SU-DHL-6 (cell line): ENCODE data around the gene CEP164.

ENCODE experiments used
- H2AFZ ChIP-seq: fragments of 200-600 bp; sonication (generic); 2 replicates; pipeline ENCODE4 v1.6.1; 2014; ENCODE audit warnings: low read depth, mild to moderate bottlenecking, moderate library complexity, mixed read lengths, antibody characterized with exemption, low read length; ENCODE audit not compliant: severe bottlenecking
- H3F3A ChIP-seq: fragments of 200-600 bp; shearing (Covaris generic); 2 replicates; pipeline ENCODE4 v1.6.0; 2016; ENCODE audit warnings: antibody characterized with exemption, mild to moderate bottlenecking; ENCODE audit not compliant: insufficient read depth
- H3K27ac ChIP-seq: fragments of 200-600 bp; sonication (generic); 2 replicates; pipeline ENCODE4 v1.5.1; 2016; ENCODE audit warnings: low read depth, mild to moderate bottlenecking, low read length, moderate library complexity, mixed read lengths
- H3K27me3 ChIP-seq: fragments of 200-600 bp; sonication (generic), shearing (Covaris generic); 2 replicates; pipeline ENCODE4 v1.6.0; 2014; ENCODE audit warnings: mild to moderate bottlenecking, low read length
- H3K36me3 ChIP-seq: fragments of 200-600 bp; sonication (generic); 2 replicates; pipeline ENCODE4 v1.6.1; 2014; ENCODE audit warnings: mild to moderate bottlenecking, low read length, mixed read lengths
- H3K4me2 ChIP-seq: fragments of 300-600, 200-600 bp; shearing (Covaris generic), sonication (generic); 2 replicates; pipeline ENCODE4 v1.6.0; 2014; ENCODE audit warnings: low read length, low read depth, mild to moderate bottlenecking; ENCODE audit not compliant: poor library complexity, severe bottlenecking
- H3K4me3 ChIP-seq: fragments of 200-600 bp; sonication (generic); 2 replicates; pipeline ENCODE4 v1.5.1; 2014; ENCODE audit warnings: antibody characterized with exemption, low read length, mild to moderate bottlenecking, mixed read lengths; ENCODE audit not compliant: insufficient read depth, poor library complexity, severe bottlenecking
- H3K79me2 ChIP-seq: fragments of 200-600 bp; sonication (generic); 2 replicates; pipeline ENCODE4 v1.6.1; 2014; ENCODE audit warnings: mild to moderate bottlenecking, low read length, moderate library complexity; ENCODE audit not compliant: insufficient read depth
- H3K9ac ChIP-seq: fragments of 200-600 bp; sonication (generic); 2 replicates; pipeline ENCODE4 v1.7.0; 2014; ENCODE audit warnings: mild to moderate bottlenecking, low read length
- H3K9me2 ChIP-seq: fragments of 200-600 bp; sonication (generic); replicated peaks from 2 replicates; pipeline ENCODE4 v1.6.1; 2014; ENCODE audit warnings: low read length; ENCODE audit not compliant: insufficient read depth
- H3K9me3 ChIP-seq: fragments of 200-600 bp; sonication (generic); 2 replicates; pipeline ENCODE4 v1.6.1; 2014; ENCODE audit warnings: low read length, mixed read lengths; ENCODE audit not compliant: insufficient read depth
- H4K20me1 ChIP-seq: fragments of 200-600 bp; sonication (generic); 2 replicates; pipeline ENCODE4 v1.6.1; 2014; ENCODE audit warnings: low read depth, mild to moderate bottlenecking, antibody characterized with exemption, low read length, moderate library complexity, mixed read lengths
- EZH2phosphoT487 ChIP-seq: fragments of 200-600 bp; sonication (generic), shearing (Covaris generic); conservative IDR thresholded peaks from 2 replicates; pipeline ENCODE4 v1.6.1; 2018; ENCODE audit warnings: mild to moderate bottlenecking, antibody characterized with exemption, low read length, moderate library complexity, mixed read lengths
- TF ChIP-seq, protein P1 (sequence below): fragments of 200-600 bp; sonication (generic); IDR thresholded peaks from one replicate; pipeline ENCODE4 v1.5.1; 2017; ENCODE audit warnings: antibody characterized with exemption, mild to moderate bottlenecking, low read length, moderate library complexity; ENCODE audit not compliant: insufficient read depth, poor library complexity, severe bottlenecking

CEP164 gene

DNA sequence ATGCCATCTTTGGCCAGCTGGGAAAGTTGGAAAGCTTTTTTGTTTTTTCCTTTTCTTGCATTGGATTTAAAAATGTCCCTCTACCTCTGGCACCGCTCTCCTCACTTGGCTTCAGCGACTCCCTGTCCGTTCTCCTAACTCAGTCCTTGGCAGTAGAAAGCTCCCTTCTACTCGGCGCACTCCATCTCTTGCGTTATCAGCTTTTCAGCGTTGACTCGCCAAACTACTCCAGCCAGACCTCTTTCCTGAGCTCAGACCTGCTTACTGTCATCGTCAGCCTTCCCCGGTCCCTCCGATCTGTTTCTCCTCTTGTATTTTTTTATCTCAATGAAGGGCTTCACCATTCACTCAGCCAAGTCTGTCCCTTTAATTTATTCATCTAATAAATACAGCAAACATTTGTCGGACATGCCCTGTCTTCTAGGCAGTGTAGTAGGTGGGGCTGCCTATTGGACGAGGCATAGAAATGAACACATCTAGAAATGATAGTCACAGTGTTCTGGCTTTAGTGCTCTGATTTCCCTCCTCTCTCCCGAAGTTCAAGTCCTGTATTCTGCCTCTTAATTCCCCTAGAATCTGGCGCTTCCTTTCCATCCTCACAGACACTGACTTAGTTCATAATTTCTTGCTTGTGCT, 839 bp downstream of the CEP164 start:
- Histone ChIP-seq H3K36me3 (no peaks in the 10 kb centered on the region), H3K9ac (peak overlapping the region; percentile 79), H3K27ac (peak overlapping the region; percentile 67), H3K79me2 (no peaks in the 10 kb centered on the region; the same call in 1 of the 2 replicates), H3K27me3 (no peaks in the 10 kb centered on the region), H3K9me3 (no peaks in the 10 kb centered on the region), H3K4me3 (peak overlapping the region; percentile 80), H3F3A (peaks cover 8% of the 10 kb centered on the region; the same call in 1 of the 2 replicates), H2AFZ (peak overlapping the region; percentile 92), H4K20me1 (no peaks in the 10 kb centered on the region), H3K9me2 (no peaks in the 10 kb centered on the region), H3K4me2 (peak overlapping the region; percentile 76)
- TF ChIP-seq, protein P1, sequence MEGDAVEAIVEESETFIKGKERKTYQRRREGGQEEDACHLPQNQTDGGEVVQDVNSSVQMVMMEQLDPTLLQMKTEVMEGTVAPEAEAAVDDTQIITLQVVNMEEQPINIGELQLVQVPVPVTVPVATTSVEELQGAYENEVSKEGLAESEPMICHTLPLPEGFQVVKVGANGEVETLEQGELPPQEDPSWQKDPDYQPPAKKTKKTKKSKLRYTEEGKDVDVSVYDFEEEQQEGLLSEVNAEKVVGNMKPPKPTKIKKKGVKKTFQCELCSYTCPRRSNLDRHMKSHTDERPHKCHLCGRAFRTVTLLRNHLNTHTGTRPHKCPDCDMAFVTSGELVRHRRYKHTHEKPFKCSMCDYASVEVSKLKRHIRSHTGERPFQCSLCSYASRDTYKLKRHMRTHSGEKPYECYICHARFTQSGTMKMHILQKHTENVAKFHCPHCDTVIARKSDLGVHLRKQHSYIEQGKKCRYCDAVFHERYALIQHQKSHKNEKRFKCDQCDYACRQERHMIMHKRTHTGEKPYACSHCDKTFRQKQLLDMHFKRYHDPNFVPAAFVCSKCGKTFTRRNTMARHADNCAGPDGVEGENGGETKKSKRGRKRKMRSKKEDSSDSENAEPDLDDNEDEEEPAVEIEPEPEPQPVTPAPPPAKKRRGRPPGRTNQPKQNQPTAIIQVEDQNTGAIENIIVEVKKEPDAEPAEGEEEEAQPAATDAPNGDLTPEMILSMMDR: no peak
- no peak for TF ChIP-seq EZH2phosphoT487

GRCh38 chr11:117332843-117333242, 5.2 kb downstream of the CEP164 start:
- Histone ChIP-seq H3K27me3 (no peaks in the 10 kb centered on the region), H4K20me1 (no peaks in the 10 kb centered on the region), H3K9me3 (no peaks in the 10 kb centered on the region), H3K9ac (no peak overlapping the region), H3K27ac (no peak overlapping the region), H3K9me2 (no peaks in the 10 kb centered on the region), H2AFZ (no peak overlapping the region), H3F3A (no peaks in the 10 kb centered on the region), H3K4me2 (no peak overlapping the region), H3K36me3 (no peaks in the 10 kb centered on the region), H3K79me2 (no peaks in the 10 kb centered on the region; the same call in 1 of the 2 replicates), H3K4me3 (no peak overlapping the region)
- no peak for TF ChIP-seq EZH2phosphoT487
- TF ChIP-seq, protein P1: no peak

- Histone ChIP-seq H3K9me2 (no peaks in the 10 kb centered on the region), H3K27me3 (no peaks in the 10 kb centered on the region), H4K20me1 (no peaks in the 10 kb centered on the region), H3K4me2 (no peak overlapping the region), H3K9me3 (no peaks in the 10 kb centered on the region), H2AFZ (no peak overlapping the region), H3K79me2 (no peaks in the 10 kb centered on the region; the same call in 1 of the 2 replicates), H3K4me3 (no peak overlapping the region), H3K9ac (no peak overlapping the region), H3K27ac (no peak overlapping the region), H3F3A (no peaks in the 10 kb centered on the region), H3K36me3 (no peaks in the 10 kb centered on the region)
- TF ChIP-seq, protein P1: no peak
- no peak for TF ChIP-seq EZH2phosphoT487
These were observed 6.3 kb downstream of the CEP164 start for GRCh38 chr11:117333917-117334316.
